ENCODE data around the gene ATXN10.

- no peak for TF ChIP-seq ATF3 (IDR thresholded peaks at IDR 0.05; ENCODE audit: borderline replicate concordance, extremely low read depth, low read depth, low read length)
- TF ChIP-seq SUPT20H (IDR thresholded peaks at IDR 0.05; ENCODE audit: borderline replicate concordance, control insufficient read depth, low read depth, low read length), result no peak
These were observed 7.4 kb upstream of the ATXN10 start for GRCh38 chr22:45664136-45664646.

All from GM12878 (cell line).